HG02981 (cell line): ENCODE measurements around the gene FOLR1.

ENCODE experiments used
- ATAC-seq: cut with Tn5 transposase; IDR thresholded peaks from one replicate; pipeline ENCODE4 v1.9.1; 2021; ENCODE audit warnings: mild to moderate bottlenecking, moderate library complexity; ENCODE audit not compliant: unreplicated experiment

Gene FOLR1

GRCh38 chr11:72245263-72245816, 53.4 kb downstream of the FOLR1 start:
- no peak for ATAC-seq
